HG03439 (cell line): Measurements from ENCODE around the gene CETP.

Experiments used
- ATAC-seq: cut with Tn5 transposase; IDR thresholded peaks from one replicate; pipeline ENCODE4 v1.9.1; 2021; ENCODE audit warnings: mild to moderate bottlenecking, moderate library complexity; ENCODE audit not compliant: unreplicated experiment

Gene CETP

DNA sequence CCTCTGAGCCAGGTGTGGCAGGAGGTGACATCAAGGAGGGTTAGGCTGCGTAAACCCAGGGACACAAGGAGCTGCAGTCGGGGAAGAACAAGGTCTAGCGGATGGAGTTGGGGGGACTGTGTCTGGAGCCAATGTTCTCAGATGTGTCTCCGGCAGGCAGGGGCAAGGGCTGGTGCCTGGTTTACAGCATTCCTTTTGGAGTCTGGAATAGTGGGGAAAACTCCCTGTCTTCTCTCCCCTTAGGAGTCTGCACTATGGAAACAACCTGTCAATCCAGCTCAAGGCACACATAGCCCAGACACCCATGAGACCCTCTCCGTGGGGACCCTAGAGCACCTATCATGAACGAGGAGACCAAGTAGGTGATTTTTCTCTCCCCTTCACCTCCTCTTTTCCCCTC is 55.1 kb downstream of the CETP start:
- ATAC-seq: no peak

DNA sequence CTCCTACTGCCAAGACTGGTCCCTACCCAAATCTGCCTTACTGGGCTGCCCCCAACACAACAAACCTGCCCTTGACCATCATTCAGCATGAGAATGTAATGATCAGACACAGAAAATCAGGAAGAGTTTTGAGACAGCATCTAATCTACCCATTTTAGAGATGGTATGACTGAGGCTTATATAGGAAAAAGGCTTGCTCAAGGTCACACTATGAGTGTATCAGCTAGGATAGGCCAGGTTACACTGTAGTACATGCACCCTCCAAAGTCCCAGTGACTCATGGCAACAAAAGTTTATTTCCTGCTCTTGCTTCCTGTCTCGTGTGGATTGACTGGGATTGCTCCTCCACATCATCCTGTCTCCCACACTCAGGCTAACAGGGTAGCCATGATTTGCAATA is 55.5 kb downstream of the CETP start:
- ATAC-seq: no peak

DNA sequence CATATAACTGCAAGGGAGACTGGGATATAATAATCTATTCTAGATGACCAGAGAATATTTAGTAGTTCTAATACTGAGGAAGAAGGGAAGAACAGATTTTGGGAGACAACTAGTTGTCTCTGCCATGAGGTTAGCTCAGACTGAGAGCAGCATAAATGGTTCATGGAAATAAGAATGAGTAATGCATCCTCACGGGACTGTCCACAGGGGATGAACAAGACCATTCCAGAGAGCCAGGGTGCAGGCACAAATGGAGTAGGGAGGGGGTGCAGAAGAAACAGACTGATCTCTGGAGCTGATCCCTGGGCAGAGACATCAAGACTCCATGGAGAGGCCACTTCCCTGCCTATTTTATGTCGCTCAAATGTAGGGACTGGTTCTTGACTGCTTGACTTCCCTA is 58.0 kb downstream of the CETP start:
- no peak for ATAC-seq

- ATAC-seq: no peak
Measured at GRCh38 chr16:57020651-57021050, 58.9 kb downstream of the CETP start.

GRCh38 chr16:57021757-57022156 is 60.0 kb downstream of the CETP start:
- ATAC-seq: no peak

- ATAC-seq: no peak
Measured at GRCh38 chr16:57022445-57022844, 60.7 kb downstream of the CETP start.

GRCh38 chr16:57023541-57024249 is 61.9 kb downstream of the CETP start:
- ATAC-seq: no peak

DNA sequence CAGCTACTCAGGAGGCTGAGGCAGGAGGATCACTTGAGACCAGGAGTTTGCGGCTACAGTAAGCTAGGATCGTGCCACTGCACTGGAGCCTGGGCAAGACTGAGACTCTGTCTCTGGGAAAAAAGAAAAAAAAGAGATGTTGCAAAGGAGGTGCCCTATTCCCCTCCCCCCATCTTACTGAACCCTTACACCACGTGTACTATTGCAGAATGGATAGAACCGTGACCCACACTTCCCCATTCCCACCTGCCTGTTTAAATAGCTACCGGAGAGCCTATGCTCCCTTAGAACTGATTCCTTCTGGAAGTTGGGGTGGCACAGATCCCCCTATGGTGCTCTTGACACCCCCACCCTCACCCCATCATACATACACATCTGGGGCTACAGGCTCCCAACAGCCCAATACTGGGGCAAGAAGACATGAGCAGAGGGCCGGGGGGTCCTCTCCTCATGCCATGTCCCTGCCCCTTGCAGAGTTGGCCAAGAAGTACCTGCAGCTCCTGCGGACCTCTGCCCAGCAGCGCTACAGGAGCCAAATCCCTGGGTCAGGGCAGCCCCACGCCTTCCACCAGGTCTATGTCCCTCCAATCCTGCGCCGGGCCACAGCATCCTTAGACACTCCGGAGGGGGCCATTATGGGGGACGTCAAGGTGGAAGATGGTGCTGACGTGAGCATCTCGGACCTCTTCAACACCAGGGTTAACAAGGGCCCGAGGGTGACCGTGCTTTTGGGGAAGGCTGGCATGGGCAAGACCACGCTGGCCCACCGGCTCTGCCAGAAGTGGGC is 63.3 kb downstream of the CETP start:
- no peak for ATAC-seq

DNA sequence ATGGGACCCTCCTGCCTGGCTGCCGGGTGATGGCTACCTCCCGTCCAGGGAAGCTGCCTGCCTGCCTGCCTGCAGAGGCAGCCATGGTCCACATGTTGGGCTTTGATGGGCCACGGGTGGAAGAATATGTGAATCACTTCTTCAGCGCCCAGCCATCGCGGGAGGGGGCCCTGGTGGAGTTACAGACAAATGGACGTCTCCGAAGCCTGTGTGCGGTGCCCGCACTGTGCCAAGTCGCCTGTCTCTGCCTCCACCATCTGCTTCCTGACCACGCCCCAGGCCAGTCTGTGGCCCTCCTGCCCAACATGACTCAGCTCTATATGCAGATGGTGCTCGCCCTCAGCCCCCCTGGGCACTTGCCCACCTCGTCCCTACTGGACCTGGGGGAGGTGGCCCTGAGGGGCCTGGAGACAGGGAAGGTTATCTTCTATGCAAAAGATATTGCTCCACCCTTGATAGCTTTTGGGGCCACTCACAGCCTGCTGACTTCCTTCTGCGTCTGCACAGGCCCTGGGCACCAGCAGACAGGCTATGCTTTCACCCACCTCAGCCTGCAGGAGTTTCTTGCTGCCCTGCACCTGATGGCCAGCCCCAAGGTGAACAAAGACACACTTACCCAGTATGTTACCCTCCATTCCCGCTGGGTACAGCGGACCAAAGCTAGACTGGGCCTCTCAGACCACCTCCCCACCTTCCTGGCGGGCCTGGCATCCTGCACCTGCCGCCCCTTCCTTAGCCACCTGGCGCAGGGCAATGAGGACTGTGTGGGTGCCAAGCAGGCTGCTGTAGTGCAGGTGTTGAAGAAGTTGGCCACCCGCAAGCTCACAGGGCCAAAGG is 64.4 kb downstream of the CETP start:
- ATAC-seq: no peak

GRCh38 chr16:57026778-57027062 is 65.0 kb downstream of the CETP start:
- ATAC-seq: no peak

DNA sequence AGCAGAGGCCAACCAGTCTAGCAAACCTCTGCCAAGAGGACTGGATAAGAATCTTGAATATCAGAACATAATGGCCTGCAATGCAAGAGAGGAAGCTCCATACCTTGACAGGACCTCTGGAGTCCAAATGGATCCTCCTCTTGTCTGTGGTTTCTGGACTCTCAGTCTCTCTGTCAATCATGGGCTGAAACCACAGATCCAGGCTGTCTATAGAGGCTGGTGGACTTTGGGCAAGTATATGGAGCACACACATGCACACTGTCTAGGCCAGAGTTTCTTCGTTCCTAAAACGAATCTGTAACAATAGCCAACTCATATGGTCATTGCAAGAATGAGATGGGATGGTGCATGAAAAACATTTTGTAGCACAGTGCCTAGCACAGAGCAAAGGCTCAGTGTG is 65.3 kb downstream of the CETP start:
- no peak for ATAC-seq

DNA sequence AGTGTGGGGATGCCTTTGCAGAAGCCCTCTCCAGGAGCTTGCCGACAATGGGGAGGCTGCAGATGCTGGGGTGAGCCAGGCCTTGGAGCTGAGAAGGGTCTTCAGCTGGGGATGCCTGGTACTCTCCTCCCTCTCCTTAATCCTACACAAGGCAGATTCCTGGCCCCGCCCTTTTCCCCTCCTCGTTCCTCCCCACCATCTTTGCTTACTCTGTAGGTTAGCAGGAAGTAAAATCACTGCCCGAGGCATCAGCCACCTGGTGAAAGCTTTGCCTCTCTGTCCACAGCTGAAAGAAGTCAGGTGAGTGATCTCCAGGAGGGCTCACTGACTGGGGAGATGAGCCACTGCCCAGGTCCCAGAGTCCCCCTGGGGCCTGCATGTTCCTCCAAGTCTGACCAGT is 66.3 kb downstream of the CETP start:
- ATAC-seq: no peak

DNA sequence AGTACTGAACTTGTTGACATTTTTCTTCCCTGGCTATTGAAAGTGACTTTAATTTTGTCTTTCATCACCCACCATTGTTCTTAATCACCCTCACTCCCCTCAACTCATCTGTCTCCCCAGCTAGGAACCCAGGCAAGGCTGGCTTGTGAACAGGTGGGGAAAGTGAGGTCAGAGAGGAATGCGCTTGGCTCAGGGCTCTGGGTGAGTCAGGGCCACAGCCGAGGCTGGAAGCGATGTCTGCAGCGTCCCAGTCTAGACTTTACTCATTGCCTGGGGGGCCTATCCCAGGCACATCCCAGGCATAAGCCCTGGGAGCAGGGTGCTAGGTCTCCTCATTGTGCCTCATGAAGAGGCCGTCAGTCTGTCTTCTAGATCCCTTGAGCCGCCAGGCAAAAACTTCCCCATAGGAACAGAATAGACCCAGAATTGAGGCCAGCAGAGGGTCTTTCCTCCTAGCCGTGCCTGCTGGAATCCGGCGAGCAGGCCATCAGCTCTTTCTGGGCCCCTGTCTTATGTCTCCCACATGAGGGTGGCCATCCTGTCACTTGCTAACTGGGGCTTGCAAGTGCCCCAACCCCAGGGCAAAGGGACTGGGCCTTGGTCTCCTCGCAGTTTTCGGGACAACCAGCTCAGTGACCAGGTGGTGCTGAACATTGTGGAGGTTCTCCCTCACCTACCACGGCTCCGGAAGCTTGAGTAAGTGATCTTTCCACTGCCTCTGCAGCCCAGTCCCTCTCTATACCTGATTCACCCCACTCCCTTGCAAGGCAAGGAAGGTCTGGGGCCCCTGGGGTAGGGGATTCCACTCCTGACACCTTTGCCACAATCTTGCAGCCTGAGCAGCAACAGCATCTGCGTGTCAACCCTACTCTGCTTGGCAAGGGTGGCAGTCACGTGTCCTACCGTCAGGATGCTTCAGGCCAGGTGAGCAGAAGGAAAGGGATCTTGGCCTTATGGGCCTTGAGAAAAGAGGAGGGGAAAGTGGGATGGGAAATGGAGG is 67.7 kb downstream of the CETP start:
- no peak for ATAC-seq

DNA sequence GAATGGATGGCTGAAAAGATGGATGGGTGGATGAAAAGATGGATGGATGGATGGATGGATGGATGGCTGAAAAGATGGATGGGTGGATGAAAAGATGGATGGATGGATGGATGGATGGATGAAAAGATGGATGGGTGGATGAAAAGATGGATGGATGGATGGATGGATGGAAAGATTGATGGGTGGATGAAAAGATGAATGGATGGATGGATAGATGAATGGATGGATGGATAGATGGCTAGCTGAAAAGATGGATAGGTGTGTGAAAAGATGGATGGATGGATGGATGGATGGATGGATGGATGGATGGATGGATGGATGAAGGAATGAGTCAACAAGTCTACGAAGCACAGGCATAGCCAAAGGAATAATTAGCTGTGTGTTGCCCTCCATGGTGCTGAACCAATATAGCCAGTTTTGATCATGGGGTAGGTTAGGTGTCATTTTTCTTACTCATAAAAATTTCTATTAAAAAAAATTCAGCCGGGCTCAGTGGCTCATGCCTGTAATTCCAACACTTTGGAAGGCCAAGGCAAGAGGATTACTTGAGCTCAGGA is 68.7 kb downstream of the CETP start:
- ATAC-seq: no peak

GRCh38 chr16:57031156-57031555 is 69.4 kb downstream of the CETP start:
- no peak for ATAC-seq

GRCh38 chr16:57032346-57032745 is 70.6 kb downstream of the CETP start:
- ATAC-seq: no peak

- no peak for ATAC-seq
Measured at GRCh38 chr16:57032931-57033330, 71.2 kb downstream of the CETP start.
